Activated naive CD4-positive, alpha-beta T cell (primary cell): ENCODE results near the gene AUTS2.
A peak's percentile ranks its signal among the peaks of the same experiment; 100 is the strongest.
"Not testable (repeated sequence)": the region's sequence is repeated elsewhere in the genome, so short reads cannot be mapped to it uniquely, and the experiment has no call there.

Experiments
- DNase-seq, 4 experiments: peaks; one replicate each; lab custom pipeline; 2025; lab: John Stamatoyannopoulos, UW

Gene AUTS2

DNA sequence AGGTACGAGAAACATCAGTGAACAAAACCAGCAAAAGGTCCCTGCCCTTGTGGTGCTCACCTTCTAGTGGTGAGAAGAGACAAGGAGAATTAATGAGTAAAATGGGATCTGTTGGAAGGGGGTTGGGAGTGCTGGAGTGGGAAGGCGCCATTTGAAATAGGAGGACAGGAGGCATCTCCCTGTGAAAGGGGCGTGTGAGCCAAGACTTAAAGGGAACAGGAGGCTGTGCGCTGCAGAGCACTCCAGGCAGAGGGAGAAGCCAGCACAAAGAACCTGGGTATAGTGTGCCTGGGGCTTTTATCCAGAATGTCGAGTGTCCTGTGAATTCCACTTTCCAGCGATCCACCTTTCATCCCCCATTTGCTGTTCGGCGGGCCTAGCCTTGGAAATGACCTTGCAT is 1035.8 kb downstream of the AUTS2 start:
- DNase-seq = no peak

DNA sequence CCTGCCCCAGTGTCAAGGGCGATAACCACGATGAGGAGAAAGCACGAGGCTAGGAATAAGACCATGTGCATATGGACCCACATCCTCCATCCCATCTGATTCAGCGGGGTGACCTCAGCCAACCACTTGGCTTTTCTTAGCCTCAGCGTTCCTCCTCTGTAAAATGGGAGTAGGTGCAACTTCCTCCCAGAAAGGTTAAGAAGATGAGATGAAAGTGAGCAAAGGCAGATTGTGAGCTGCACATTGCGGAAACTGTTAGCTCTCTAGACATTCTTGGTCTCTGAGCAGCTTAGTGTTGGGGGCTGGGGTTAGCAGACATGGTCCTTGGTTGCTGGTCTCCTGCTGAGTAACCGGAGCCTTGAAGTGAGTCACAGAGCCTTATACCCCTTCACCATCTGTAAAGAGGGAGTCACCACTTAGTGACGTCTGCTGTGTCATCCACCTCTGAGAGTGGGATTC is 1036.4 kb downstream of the AUTS2 start:
- no peak for DNase-seq

DNA sequence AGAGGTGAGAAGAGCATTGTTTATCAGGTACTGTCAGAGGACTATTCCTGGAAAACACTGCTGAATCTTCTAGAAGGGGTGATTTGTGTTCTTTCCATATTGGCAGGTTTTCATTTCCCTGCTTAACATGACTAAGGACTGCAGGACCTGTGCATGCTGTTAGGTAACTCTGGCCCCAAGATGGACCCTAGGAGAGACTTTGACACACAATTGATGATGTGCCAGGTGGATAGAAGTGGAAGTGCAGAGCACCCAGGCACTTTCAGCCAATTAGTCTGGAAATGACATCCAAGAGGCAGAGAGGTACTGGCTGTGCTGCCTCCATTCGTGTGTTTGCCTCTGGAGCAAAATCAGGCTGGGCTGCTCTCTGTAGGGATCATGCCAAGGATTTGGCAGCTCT is 1037.4 kb downstream of the AUTS2 start:
- DNase-seq = no peak

DNA sequence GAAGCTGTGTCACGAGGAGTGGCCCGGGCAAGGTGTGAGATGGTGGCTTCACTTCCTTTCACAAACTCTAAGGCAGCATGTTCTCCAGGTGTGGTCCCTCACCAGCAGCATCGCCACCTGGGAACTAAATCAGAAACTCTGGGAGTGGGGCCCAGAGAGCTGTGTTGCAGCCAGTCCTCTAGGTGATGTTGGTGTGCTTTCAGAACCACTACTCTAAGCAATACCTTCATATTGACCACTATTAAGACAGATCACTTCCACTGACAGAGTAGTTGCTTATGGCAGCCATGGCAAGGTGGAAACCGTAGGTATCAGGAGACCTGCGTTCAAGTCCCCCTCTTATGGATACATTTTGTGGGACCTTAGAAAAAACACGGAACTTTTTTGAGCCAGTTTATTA is 1037.9 kb downstream of the AUTS2 start:
- no peak for DNase-seq

DNA sequence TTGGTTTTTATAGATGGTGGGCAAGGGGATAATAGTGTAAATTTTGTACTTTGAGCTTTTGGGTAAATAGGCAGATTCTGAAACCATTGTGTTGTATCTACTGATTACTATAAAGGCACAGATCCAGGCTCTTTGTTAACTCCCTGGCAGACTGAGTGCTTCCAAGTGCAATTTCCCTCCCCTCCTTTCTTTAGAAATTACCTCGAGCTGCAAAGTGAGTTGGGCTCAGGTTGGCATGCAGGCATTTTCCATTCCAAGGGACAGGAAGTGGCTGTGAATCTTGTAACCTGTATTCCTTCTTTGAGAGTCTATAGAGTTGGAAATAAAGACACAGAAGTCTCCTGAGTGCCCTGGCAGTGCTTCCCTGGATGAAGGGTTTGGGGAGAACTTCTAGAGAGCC is 1039.5 kb downstream of the AUTS2 start:
- DNase-seq = no peak

DNA sequence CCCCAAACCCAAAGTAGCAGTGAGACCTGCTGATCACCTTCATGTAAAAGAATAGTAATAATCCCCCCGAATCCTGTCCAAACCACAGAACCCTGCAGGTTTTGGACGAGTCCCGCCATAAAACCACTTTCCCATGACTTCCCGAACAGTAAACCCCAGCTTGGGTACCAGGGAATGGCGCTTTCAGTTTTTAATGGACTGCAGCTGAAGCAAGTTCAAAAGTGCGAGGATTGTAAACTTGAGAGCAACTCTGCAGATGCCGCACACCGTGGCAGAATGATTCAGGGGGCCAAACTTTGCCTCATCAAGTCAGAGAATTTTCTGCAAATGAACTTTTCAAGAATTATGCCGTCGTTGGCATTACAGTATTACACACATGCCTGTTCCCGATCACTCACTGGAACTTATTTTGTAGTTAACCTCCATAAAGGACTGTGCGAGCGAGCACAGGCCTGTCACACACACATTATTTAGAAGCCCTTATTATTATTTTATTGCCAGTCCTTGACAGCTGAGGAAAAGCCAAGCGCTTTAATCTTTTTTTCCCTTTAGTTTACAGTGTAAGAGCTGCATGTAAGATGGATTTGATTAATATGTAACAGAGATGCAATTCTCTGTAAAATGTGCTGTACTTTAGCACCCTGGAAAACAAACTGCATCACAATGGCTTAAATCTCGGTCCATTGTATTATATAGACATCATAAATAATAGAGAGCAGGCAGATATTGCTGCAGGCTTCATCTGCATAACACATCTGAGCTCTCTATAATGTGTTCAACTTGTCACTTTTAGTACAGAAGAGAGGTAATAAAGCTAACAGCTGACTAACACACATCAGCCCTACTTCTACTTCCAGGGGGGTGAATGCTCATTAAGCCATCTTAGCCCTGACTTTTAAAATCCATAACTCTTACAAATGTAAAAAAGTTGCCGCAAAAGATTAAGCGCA is 1040.2 kb downstream of the AUTS2 start:
- DNase-seq = no peak

DNA sequence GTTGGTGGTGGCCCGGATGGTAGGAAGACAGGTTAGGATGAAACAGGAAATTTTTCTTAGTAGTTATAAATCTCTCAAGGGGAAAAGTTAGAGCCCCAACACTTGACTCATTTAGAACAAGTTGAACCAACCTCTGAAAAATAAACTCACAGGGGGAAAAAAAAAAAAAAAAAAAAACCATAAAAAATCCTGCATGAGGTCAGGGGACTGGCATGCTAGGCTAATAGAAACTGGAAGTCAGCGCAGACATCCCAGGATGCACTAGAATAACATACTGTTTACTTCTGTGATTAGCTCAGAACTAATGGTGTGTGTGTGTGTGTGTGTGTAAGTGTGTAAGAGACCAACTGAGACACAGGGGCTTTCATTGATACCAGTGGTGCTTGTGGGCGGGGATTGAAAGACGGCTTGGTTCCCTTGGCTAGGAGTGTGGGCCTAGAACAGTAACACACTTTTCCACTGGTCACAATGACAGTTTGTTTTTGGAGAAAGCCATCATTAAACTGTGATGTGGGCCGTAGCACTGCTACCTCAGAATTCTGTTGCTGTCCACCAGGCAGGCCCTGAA is 1042.1 kb downstream of the AUTS2 start:
- DNase-seq = no peak

DNA sequence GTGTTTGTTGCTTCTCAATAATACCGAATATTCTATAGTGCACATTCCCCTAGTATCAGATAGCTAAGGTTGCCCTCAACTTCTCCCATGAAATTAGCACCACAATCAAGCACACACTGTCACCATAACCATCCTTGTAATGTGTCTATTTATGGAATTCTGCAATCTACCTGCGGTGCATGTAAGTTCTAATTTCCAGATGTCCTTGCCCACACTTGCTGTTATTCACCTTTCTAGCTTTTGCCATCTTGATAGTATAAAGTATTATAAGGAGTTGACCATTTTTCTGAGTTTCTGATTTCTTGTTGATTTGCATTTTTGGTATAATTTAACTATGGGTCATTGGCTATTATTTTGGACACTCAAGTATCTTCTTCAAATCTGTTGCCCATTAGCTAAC is 1043.6 kb downstream of the AUTS2 start:
- no peak for DNase-seq

DNA sequence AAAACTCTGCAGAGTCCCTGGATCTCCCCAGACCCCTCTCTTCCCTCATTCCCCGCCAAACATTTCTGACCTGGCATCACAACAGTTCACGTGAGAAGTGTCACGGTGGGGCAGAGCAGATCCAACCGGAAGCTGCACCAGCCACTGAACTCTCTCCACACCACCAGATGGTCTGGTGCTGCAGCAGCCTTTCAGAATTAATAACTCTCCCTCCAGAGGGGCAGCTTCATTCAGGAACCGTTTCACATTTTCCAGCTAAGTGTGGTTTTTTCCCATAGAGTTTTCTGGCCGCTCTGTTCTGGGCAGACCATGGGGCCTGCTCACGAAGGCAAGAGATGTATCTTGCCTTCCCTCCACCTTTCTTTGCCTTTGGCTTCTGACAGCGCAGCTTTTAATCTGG is 1047.0 kb downstream of the AUTS2 start:
- DNase-seq = no peak

DNA sequence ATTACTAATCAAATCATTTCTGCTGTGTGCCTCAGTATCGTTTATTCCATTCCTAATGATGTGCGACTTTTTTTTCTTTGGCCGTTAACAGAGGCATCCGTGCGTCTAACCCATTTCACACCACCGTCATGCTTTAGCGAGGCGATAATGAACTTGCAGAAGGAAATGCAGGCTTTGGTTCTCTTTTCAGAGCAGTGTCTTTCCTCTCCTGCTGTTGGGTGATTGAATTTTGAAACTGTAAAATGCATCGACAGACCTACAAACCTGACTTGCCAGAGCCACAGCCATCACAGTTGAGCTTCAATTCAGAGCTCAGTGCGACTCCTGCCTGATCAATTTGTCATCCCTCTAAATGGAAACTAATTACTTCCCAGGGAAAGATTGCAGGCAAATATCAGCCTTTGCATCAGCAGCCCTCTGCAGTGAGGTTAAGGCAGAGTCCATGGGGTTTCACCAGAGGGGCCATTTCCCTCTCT is 1047.6 kb downstream of the AUTS2 start:
- no peak for DNase-seq

DNA sequence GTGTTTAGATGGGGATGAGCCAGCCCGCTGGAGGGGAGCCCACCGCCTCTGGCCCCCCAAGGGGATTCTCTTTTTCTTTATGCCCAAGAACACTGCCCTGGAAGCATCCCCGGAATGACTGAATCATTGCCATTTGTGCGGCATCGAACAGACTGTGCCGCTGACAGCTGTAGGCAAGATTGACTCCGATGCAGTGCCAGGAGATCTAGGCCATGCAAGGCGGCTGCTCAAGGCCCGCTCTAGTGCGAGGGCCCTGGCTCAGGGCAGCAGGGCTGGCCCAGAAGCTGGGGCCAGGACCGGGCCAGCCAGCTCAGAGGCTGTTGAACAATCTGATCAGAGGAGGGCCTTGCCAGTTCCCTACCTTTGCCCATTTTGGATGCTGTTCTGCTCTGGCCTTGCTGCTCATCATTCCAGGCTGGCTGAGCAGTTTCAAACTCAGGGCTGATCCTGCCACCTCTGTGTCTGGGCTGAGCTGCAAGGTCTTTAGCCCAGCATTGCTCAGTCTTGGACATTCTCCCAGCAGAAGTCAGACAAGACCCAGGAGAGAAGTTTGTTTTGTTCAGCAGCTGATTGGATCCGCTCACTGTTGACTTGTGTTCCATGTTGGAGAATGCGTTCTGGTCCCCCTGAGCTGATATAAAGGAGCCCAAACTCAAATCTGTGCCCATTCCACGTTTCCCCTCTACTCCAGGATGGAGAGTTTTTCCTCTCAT is 1048.4 kb downstream of the AUTS2 start:
- DNase-seq = no peak

DNA sequence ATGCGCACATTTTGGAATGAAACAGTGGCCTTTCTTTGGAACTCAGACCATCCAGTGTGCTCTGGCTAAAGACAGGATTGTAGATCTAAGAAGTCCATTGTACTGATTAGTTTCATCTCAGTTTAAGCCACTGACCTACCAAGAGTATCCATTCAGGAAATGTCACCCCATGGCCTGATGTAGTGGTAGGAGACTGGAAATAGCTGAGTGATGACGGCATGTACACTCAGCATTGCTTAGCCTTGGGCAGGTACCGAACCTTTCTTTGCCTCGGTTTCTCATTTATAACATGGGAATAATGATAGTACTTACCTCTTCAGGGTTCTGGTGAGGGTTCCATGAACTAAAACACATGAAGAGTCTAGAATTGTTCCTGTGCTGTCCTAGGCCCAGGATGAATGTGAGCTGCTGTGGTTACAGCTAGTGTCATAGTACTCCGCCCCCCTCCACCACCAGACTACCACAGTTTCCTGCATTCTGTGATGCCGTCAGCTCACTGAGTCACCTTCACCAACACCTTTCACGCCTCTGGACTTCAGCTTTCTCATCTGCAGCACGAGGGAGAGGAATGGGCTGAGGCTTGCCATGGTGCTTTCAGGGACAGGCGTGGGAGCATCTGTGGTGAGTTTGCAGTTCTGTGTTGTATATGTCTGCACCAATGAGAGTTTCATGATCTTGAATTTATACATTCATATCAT is 1049.7 kb downstream of the AUTS2 start:
- peak in 2 of 4 experiments; percentile 5 to 48 for DNase-seq

DNA sequence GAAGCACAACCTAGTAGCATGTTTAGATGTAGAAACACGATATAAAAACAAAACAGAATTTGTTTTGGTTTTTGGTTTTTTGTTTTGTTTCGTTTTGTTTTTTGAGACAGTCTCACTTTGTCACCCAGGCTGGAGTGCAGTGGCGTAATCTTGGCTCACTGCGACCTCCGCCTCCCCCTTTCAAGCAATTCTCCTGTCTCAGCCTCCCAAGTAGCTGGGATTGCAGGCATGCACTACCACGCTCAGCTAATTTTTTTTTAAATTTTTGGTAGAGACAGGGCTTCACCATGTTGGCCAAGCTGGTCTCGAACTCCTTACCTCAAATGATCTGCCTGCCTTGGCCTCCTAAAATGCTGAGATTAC is 1050.2 kb downstream of the AUTS2 start:
- DNase-seq = not testable (repeated sequence)

DNA sequence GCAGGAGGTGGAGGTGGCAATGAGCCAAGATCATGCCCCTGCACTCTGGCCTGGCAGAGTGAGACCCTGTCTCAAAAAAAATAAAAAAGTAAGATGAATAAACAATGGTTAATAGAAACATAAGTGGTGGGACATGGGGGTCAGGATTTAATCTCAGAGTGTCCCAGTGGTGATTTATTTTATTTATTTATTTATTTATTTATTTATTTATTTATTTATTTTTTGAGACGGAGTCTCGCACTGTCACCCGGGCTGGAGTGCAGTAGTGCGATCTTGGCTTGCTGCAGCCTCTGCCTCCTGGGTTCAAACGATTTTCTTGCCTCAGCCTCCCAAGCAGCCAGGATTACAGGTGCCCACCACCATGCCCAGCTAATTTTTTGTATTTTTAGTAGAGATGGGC is 1051.0 kb downstream of the AUTS2 start:
- no peak for DNase-seq

DNA sequence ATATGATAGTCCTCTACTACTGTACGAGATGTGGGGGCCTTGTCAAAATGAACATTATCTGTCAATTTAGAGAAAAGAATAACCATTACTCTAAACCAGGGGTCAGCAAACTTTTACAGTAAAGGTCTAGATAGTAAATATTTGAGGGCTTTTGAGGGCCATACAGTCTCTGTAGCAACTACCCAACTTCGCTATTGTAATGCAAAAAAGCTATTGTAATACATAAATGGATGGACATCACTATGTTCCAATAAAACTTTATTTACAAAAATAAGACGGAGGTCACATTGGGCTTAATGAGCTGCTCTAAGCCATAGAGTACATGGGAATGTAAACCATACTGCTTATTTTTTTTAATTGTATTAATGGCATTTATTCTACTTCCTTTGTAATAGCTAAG is 1055.9 kb downstream of the AUTS2 start:
- DNase-seq = no peak

DNA sequence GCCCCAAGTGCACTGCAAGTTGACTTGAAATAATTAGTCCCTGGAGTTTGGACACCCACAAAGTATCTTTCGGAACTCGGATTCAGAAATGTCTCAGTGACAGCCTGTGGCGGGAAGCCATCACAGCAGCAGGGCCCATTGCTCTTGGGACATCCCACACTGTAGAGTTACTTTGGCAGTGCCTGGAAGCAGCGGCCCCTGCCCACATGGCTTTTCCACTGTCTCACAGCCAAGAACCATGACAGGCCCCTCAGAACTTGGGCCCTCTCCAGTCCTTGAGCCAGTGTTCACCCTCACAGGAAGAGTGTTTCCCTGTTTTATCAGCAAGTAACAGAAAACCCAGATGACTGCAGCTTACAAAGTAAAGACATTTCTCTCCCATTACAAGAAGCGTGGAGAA is 1056.7 kb downstream of the AUTS2 start:
- DNase-seq = no peak

DNA sequence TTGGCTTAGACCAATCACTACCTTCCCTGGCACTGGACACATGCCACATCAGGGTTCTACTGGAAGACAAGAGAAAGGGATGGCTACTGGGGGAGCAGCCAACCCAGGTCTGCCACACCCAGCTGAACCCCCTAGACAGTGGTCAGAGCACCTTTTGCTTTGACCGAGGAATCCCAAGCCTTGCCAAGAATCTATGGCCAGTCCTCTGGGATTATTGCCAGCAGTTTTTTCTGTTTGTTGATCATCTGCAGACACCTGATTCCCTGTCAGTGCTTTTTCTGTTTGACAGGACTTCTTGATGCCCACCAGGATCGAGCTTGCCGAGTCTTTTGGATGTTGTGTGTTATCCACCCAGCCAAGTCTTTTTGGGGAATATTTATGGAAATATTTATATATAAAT is 1057.4 kb downstream of the AUTS2 start:
- DNase-seq = no peak

DNA sequence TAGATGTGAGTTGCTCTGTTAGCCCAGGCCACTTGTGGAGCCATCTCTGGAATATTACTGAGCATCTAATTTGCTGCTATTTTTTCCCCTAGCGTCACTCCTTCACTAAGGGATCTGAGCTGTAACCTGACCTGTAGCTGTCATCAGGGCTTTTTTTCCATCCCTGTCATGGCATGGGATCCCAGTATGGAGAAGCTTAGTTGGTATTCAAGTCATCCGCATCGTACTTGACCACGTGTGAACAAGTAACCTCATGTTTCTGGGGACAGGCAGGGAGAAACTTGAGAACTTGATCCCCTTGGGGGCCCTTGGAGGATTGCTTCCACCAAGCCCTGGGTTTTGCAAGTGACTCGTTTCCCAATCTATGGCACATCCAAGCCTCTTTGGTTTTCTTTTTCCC is 1059.3 kb downstream of the AUTS2 start:
- DNase-seq = no peak

DNA sequence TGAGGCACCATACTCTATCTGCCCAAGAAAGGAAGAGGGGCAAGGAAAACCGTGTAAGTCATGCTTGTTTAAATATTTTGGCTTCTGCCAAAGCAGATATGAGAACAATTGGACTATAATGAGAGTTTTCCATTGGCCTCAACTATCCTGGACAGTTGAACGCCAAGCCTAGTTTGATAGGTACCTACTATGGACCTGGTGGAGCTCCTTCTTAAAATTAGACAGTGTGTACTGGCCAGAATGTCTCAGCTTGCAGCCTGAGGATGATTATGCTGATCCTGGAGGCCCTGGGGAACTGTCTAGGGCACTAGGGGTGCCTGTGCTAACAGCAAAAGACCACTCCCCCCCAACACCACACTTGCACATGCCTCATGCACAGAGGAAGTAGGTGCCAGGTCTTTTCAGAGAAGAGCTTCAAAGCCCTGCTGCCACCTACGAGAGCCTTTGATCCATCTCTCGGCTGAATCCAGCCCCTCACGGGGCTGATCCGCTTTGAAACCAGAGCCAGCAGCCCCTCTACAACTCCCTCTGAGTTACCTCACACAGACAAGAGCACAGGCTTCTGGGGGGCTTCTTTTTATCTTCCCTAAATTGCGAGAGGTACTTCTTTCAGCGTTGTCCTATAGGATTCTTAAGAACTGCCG is 1059.8 kb downstream of the AUTS2 start:
- DNase-seq = no peak

DNA sequence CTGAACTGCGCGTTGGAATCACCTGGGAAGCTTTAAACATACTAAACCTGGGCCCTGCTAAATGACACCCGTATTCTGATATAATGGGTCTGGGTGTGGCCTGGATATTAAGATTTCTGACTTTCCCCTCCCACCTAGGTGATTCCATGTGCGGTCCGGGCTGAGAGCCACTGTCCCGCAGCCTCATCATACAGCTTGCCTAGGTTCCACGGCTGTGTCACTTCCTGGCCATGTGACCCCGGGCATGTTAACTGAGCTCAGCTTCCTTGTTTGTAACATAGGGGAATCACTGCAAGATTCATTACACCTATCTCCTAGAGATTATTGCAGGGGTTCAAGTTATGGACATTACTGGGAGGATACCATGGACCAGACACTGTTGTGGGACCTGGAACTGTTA is 1061.0 kb downstream of the AUTS2 start:
- DNase-seq = no peak

DNA sequence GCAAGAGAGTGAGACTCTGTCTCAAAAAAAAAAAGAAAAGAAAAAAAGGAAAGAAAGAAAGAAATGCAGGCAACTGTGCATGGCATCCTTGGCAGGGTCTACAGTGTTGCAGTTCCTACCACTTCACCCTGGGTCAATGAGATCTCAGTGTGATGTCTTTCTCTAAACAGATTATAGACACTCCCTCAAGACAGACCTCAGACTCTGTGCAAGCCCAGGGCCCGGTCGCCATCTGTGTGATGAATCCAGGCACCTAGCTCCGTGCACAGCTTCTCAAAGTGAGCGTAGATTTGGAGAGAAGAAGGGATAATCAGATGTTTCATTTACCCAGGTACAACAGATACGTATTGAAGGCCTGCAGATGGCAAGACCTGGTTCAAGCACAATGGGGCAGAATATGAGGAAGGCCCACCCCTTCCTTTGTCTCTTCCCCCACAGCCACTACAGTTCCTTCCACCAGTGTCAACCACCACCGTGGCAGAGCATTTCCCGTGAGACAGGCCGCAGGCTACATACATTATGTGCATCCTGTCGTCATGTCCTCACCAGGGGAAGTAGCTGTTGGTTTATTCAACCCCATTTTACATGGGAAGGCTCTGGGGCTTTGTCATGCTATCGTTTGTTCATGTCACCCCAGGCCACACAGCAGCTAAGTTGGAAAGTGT is 1062.0 kb downstream of the AUTS2 start:
- no peak for DNase-seq
